Glutamatergic neuron (in vitro differentiated cells): ENCODE data around the gene CACNB3. TPM values are rescaled to one million over a fixed set of nuclear protein-coding genes. Genes with fewer than 3 reads are reported as not detected.

Experiments
- DNase-seq: peaks from one replicate; pipeline ENCODE4 v3.0.0; 2022
- H3K27ac Mint-ChIP-seq: one replicate; pipeline ENCODE4 v1.8.0; 2020; ENCODE audit warnings: mild to moderate bottlenecking, mixed read lengths, inconsistent platforms; ENCODE audit not compliant: unreplicated experiment
- H3K27me3 Mint-ChIP-seq: one replicate; pipeline ENCODE4 v1.8.0; 2020; ENCODE audit warnings: mild to moderate bottlenecking, moderate library complexity, mixed read lengths, inconsistent platforms; ENCODE audit not compliant: unreplicated experiment
- H3K36me3 Mint-ChIP-seq: one replicate; pipeline ENCODE4 v1.8.0; 2020; ENCODE audit warnings: mild to moderate bottlenecking, mixed read lengths, inconsistent platforms; ENCODE audit not compliant: unreplicated experiment
- H3K4me1 Mint-ChIP-seq: one replicate; pipeline ENCODE4 v1.8.0; 2020; ENCODE audit warnings: mild to moderate bottlenecking, low read depth, mixed read lengths, inconsistent platforms; ENCODE audit not compliant: unreplicated experiment
- H3K4me3 Mint-ChIP-seq: one replicate; pipeline ENCODE4 v1.8.0; 2020; ENCODE audit warnings: mild to moderate bottlenecking, mixed read lengths, inconsistent platforms; ENCODE audit not compliant: unreplicated experiment
- H3K9me3 Mint-ChIP-seq: one replicate; pipeline ENCODE4 v1.8.0; 2020; ENCODE audit warnings: mild to moderate bottlenecking, moderate library complexity, mixed read lengths, inconsistent platforms; ENCODE audit not compliant: unreplicated experiment
- total RNA-seq: library from RNA; stranded (reverse); fragmentation: NEBNext Ultra II Directional; extraction: Animal tissue kit (Norgen Biotek cat#: 25700); gene quantifications from one replicate; pipeline ENCODE4 v1.2.1, GENCODE V29; 2021; ENCODE audit not compliant: unreplicated experiment
- TF ChIP-seq, protein P1 (sequence below): fragments of 200-600 bp; sonication (generic); IDR thresholded peaks from one replicate; pipeline ENCODE4 v1.5.0; 2021; ENCODE audit not compliant: partially characterized antibody, unreplicated experiment

Gene CACNB3
- total RNA-seq, 1 donor from 2014 or later = 155 TPM

DNA sequence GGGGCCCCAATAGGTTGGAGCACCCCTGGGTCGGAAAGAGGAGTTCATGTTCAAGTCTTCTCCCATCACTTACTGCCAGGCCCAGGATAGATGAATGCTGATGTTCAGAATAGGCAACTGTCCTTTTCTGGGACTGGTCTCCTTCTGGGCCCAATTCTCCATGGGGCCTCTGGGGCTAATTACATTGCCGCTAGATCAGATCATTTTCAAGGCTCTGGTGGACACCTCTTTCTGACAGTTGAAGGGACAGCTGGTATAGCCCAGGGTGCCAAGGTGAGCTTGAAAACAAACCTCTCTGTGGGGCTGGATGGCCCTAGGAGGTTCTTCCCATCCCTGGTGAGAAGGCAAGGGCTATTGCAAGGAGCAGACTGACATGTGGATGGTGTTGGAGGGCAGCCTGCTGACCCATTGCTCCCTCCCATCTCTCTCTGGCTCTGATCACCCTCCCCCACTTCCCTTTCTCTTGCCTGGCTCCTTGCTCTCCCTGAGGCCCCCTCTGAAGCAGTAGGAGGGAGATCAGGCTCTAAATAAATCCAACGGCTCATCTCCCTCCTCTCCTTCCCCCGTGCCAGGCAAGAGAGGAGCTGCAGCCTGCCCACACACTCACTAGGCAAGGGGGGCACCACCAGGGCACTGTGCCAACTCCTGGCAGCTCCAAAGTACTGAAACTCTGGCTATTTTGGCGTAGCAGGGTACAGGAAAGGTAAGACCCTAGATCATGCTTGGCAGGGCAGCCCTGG, 1.9 kb downstream of the CACNB3 start:
- no peak for DNase-seq
- Mint-ChIP-seq H3K27me3 (peaks cover 20% of the 10 kb centered on the region), H3K4me1 (peaks cover 20% of the 10 kb centered on the region), H3K27ac (no peak overlapping the region), H3K36me3 (peaks cover 4% of the 10 kb centered on the region), H3K4me3 (peak overlapping the region; percentile 93), H3K9me3 (peaks cover 11% of the 10 kb centered on the region)
- TF ChIP-seq, protein P1, sequence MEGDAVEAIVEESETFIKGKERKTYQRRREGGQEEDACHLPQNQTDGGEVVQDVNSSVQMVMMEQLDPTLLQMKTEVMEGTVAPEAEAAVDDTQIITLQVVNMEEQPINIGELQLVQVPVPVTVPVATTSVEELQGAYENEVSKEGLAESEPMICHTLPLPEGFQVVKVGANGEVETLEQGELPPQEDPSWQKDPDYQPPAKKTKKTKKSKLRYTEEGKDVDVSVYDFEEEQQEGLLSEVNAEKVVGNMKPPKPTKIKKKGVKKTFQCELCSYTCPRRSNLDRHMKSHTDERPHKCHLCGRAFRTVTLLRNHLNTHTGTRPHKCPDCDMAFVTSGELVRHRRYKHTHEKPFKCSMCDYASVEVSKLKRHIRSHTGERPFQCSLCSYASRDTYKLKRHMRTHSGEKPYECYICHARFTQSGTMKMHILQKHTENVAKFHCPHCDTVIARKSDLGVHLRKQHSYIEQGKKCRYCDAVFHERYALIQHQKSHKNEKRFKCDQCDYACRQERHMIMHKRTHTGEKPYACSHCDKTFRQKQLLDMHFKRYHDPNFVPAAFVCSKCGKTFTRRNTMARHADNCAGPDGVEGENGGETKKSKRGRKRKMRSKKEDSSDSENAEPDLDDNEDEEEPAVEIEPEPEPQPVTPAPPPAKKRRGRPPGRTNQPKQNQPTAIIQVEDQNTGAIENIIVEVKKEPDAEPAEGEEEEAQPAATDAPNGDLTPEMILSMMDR = no peak

DNA sequence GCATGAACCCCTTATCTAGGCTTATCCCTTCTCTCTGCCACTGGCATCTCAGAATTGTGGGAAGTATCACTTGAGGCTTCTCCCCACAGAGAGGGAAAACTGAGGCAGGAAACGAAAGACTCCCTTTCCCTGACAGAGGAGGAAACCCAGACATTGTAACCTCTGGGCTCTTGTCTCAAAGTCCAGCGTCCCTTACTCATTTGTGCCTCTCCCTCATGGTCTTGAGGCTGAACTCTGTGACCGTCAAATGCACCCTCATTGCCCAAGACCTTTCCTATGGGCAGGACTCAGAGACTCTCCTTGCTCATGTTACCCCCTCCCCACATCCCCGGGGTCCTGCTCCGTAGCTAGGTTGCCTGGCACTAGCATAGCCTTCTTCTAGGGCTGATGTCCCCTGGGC, 3.8 kb downstream of the CACNB3 start:
- Mint-ChIP-seq H3K27me3 (peaks cover 16% of the 10 kb centered on the region), H3K4me1 (peaks cover 11% of the 10 kb centered on the region), H3K9me3 (peaks cover 5% of the 10 kb centered on the region), H3K36me3 (peaks cover 7% of the 10 kb centered on the region), H3K27ac (no peak overlapping the region), H3K4me3 (peak overlapping the region; percentile 7)
- TF ChIP-seq, protein P1 = no peak
- DNase-seq = no peak

DNA sequence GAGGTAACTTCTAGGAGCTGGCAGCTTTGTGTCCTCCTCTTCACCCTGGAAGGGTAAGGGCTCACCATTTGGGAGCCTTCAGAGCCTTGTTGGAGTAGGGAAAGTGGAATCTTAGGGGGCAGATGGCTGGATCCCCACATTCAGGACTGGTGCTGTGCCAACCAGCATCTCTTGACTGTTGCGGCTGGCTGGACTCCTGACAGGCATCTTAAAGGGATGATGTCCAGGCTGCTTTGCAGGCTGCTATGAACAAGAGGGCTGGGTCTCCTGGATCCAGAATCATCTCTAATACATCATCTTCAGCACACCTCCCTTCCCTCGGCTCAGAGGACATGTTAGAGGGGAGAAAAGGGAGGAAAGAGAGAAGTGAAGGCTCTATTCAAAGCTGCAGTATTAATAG, 4.4 kb downstream of the CACNB3 start:
- Mint-ChIP-seq H3K9me3 (peaks cover 4% of the 10 kb centered on the region), H3K27me3 (peaks cover 16% of the 10 kb centered on the region), H3K36me3 (peaks cover 4% of the 10 kb centered on the region), H3K27ac (no peak overlapping the region), H3K4me1 (peaks cover 8% of the 10 kb centered on the region), H3K4me3 (peak overlapping the region; percentile 7)
- DNase-seq = no peak
- TF ChIP-seq, protein P1 = no peak

DNA sequence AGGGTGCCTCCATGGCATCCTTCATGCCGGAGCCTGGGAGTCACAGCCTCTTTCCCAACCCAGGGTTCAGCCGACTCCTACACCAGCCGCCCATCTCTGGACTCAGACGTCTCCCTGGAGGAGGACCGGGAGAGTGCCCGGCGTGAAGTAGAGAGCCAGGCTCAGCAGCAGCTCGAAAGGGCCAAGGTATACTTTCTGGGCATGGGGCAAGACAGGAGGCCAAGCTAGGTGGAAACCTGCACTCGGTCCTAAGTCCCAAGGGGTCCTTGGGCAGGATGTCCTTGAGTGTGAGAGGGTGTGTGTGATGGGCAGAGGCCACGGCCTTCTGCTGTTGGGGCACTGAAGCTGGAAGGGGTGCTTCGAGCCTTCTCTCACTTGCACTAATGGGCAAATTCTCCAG, 5.0 kb downstream of the CACNB3 start:
- Mint-ChIP-seq H3K27ac (no peak overlapping the region), H3K9me3 (peaks cover 4% of the 10 kb centered on the region), H3K27me3 (peaks cover 16% of the 10 kb centered on the region), H3K4me1 (peaks cover 8% of the 10 kb centered on the region), H3K36me3 (peaks cover 4% of the 10 kb centered on the region), H3K4me3 (no peak overlapping the region)
- DNase-seq = no peak
- TF ChIP-seq, protein P1 = no peak

DNA sequence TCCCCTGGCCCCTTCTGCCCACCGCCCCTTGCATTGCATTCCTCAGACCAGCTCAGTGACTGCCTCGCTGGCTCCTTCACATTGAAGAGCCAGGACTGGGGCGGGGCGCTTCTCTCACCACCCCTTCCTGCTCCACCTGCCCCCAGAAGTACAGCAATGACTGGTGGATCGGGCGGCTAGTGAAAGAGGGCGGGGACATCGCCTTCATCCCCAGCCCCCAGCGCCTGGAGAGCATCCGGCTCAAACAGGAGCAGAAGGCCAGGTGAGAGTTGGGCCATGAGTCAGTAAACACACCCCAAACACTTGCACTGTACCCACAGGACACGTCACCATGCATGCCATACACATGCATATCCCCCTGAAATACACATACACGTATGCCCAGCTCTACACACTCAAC, 5.8 kb downstream of the CACNB3 start:
- Mint-ChIP-seq H3K9me3 (peaks cover 3% of the 10 kb centered on the region), H3K27me3 (peaks cover 14% of the 10 kb centered on the region), H3K27ac (no peak overlapping the region), H3K4me1 (peaks cover 8% of the 10 kb centered on the region), H3K36me3 (peaks cover 4% of the 10 kb centered on the region), H3K4me3 (no peak overlapping the region)
- no peak for DNase-seq
- TF ChIP-seq, protein P1 = no peak
